ENCODE results near the gene PIGQ. TPM values are rescaled to one million over a fixed set of nuclear protein-coding genes. Genes with fewer than 3 reads are reported as not detected.

The PIGQ gene
- total and polyA plus RNA-seq, 4 donors = 34.9 to 98.2 (median 61.4) TPM

DNA sequence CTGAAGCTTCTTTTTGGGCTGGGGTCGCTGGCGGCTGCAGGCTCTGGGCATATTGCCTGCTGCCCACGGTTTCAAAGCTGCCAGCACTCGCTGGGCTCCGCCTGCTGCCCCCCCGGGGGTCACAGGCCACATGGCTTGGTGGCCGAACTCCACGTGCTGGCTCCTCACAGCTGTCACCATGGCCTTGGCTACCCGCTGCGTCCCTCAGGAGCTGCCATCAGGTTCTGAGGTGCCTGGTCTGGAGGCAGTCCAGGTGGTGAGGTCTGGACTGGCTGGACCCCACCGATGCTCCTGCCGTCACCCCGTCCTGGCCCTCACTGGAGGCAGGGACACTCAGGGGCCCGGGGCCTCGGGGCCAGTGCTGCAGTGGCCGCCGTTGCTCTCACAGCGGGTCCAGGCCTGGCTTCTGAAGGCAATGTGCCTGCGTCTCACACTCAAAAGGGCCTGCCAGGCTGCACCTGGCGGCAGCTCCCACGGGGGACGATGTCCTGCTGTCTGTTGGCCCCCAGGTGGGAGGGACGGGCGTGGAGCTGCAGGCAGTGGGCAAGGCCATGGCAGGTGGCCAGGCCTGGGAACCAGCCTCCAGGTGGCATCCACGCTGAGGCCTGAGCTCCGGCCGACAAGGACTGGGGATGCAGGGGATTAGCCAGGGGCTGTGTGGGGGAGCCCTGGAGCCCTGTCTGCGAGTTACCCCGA, 29.0 kb upstream of the PIGQ start:
- Histone ChIP-seq H3K9ac (ENCODE audit: insufficient read depth in 1 of 2, low read length in 2 of 2) (no peak overlapping the region), H3K27me3 (ENCODE audit: control insufficient read depth in 3 of 3, insufficient read depth in 3 of 3, low read length in 2 of 3) (no peaks in the 10 kb centered on the region), H3K36me3 (ENCODE audit: control insufficient read depth in 4 of 4, insufficient read depth in 4 of 4, low read length in 4 of 4) (peaks cover 0 to 38% (median 3%) of the 10 kb centered on the region in 4 donors), H3K9me3 (ENCODE audit: control insufficient read depth in 4 of 4, insufficient read depth in 3 of 4, low read length in 3 of 4) (no peaks in the 10 kb centered on the region), H3K4me3 (no peak overlapping the region), H3K27ac (ENCODE audit: low read depth in 1 of 2, low read length in 1 of 2) (no peak overlapping the region), H3K4me1 (ENCODE audit: control insufficient read depth in 5 of 5, insufficient read depth in 5 of 5, low read length in 5 of 5) (no peaks in the 10 kb centered on the region)
- ATAC-seq (ENCODE audit: insufficient read depth, low FRiP score) (no peak), DNase-seq (no peak)
- 93 to 94% methylated on average over 29 of the region's 29 CpGs for WGBS, 2 donors
- TF ChIP-seq, protein P1, sequence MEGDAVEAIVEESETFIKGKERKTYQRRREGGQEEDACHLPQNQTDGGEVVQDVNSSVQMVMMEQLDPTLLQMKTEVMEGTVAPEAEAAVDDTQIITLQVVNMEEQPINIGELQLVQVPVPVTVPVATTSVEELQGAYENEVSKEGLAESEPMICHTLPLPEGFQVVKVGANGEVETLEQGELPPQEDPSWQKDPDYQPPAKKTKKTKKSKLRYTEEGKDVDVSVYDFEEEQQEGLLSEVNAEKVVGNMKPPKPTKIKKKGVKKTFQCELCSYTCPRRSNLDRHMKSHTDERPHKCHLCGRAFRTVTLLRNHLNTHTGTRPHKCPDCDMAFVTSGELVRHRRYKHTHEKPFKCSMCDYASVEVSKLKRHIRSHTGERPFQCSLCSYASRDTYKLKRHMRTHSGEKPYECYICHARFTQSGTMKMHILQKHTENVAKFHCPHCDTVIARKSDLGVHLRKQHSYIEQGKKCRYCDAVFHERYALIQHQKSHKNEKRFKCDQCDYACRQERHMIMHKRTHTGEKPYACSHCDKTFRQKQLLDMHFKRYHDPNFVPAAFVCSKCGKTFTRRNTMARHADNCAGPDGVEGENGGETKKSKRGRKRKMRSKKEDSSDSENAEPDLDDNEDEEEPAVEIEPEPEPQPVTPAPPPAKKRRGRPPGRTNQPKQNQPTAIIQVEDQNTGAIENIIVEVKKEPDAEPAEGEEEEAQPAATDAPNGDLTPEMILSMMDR (IDR thresholded peaks at IDR 0.05; ENCODE audit: control extremely low read depth, extremely low read depth) = no peak

DNA sequence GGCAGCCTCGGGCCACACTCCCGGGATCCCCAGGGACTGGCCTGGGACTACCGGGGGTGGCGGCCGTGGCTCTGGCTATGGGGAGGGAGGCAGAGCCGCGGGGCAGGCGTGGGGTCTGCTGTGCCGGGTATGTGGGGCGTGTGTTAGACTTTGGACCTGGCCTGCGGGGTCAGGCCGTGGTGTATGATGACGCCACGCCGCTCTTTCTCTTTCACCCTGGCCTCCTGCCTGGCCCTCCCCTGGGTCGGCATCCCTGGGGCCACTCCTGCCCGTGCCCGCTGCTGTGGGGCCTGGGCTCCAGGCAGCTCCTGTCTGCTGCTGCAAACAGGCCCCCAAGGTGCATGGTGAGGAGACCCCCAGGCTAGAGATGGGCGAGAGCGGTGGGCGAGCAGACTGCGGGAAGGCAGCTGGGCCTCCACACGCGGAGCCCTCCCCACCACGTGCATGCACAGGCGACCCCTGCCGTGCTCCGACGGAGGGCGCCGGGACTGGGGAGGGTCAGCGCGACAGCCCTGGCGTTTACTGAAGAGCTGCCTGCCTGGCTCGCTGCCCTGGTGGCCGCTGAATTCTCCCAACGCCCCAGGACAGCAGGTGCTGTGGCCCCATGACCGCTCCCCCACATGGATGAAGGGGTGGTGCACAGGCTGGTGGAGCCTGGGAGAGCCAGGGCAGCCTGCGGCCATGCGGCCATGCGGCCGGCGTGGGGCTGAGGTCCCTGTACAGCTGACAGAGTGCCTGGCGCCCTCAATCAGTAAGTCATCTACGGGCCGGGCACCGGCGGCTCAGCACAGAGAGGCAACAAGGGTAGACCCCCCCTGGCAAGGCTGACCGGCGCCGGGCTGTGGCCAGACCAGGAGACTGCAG, 26.2 kb upstream of the PIGQ start:
- Histone ChIP-seq H3K9me3 (ENCODE audit: control insufficient read depth in 4 of 4, insufficient read depth in 3 of 4, low read length in 3 of 4) (no peaks in the 10 kb centered on the region), H3K27ac (ENCODE audit: low read depth in 1 of 2, low read length in 1 of 2) (no peak overlapping the region), H3K9ac (ENCODE audit: insufficient read depth in 1 of 2, low read length in 2 of 2) (no peak overlapping the region), H3K4me1 (ENCODE audit: control insufficient read depth in 5 of 5, insufficient read depth in 5 of 5, low read length in 5 of 5) (no peaks in the 10 kb centered on the region), H3K36me3 (ENCODE audit: control insufficient read depth in 4 of 4, insufficient read depth in 4 of 4, low read length in 4 of 4) (peaks cover 0 to 38% (median 6%) of the 10 kb centered on the region in 4 donors), H3K4me3 (no peak overlapping the region), H3K27me3 (ENCODE audit: control insufficient read depth in 3 of 3, insufficient read depth in 3 of 3, low read length in 2 of 3) (no peaks in the 10 kb centered on the region)
- ATAC-seq (ENCODE audit: insufficient read depth, low FRiP score) (no peak), DNase-seq (no peak)
- TF ChIP-seq, protein P1 (IDR thresholded peaks at IDR 0.05; ENCODE audit: control extremely low read depth, extremely low read depth) = no peak
- WGBS, 2 donors = 94 to 95% methylated on average over 51 of the region's 51 CpGs

DNA sequence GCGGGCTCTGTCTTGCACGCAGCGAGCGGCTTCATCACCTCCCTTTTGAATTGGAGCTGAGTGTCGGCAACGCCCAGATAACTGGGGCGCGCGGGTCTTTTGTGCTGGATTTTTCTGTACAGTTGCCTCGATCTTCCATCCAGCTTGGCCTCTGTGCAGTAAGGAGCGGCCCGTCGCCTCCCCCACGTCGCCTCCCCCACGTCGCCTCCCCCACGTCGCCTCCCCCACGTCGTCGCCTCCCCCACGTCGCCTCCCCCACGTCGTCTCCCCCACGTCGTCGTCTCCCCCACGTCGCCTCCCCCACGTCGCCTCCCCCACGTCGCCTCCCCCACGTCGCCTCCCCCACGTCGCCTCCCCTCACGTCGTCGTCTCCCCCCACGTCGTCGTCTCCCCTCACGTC, 25.3 kb upstream of the PIGQ start:
- no peak overlapping the region for H3K4me3 ChIP-seq
- no peak for DNase-seq
- TF ChIP-seq, protein P1 (IDR thresholded peaks at IDR 0.05; ENCODE audit: control extremely low read depth, extremely low read depth) = no peak
- H3K27ac ChIP-seq (ENCODE audit: low read depth in 1 of 2, low read length in 1 of 2) = no peak overlapping the region
- no peak overlapping the region for H3K9ac ChIP-seq (ENCODE audit: insufficient read depth in 1 of 2, low read length in 2 of 2)
- ATAC-seq (ENCODE audit: insufficient read depth, low FRiP score) = no peak
- H3K27me3 ChIP-seq (ENCODE audit: control insufficient read depth in 3 of 3, insufficient read depth in 3 of 3, low read length in 2 of 3) = no peaks in the 10 kb centered on the region
- WGBS, 2 donors = 93 to 95% methylated on average over 36 to 46 of the region's 46 CpGs
- no peaks in the 10 kb centered on the region for H3K9me3 ChIP-seq (ENCODE audit: control insufficient read depth in 4 of 4, insufficient read depth in 3 of 4, low read length in 3 of 4)
- peaks cover 0 to 43% (median 6%) of the 10 kb centered on the region in 4 donors for H3K36me3 ChIP-seq (ENCODE audit: control insufficient read depth in 4 of 4, insufficient read depth in 4 of 4, low read length in 4 of 4)
- H3K4me1 ChIP-seq (ENCODE audit: control insufficient read depth in 5 of 5, insufficient read depth in 5 of 5, low read length in 5 of 5) = no peaks in the 10 kb centered on the region

Data from lung (tissue), 12 donors.